Thyroid gland (tissue), 4 donors: Measurements from ENCODE around the gene ANXA6.

Experiments used
- CTCF ChIP-seq, 6 experiments: fragments of 200-600 bp in 3 of 6; fragments of 450-650 bp in 3 of 6; sonication (generic) in 3 of 6; IDR thresholded peaks; one replicate each; pipeline ENCODE4 v1.5.1; 2016 to 2019; ENCODE audit warnings: antibody characterized with exemption in 6 of 6, mild to moderate bottlenecking in 2 of 6, inconsistent platforms in 1 of 6, moderate library complexity in 1 of 6
- POLR2A ChIP-seq, 2 donors: fragments of 450-650 bp; IDR thresholded peaks; one replicate each; pipeline ENCODE4 v1.6.1; 2017; ENCODE audit warnings: antibody characterized with exemption in 2 of 2, mild to moderate bottlenecking in 2 of 2, moderate library complexity in 1 of 2

GRCh38 chr5:151143645-151144044, 13.9 kb downstream of the ANXA6 start:
- TF ChIP-seq POLR2A (IDR thresholded peaks at IDR 0.05) (no peak), CTCF (IDR thresholded peaks at IDR 0.05) (no peak)
